CD4-positive, alpha-beta T cell treated with Interleukin-17A for 4 hours (primary cell): ENCODE measurements around the gene ASB1.

Source experiments
- DNase-seq: peaks from one replicate; pipeline ENCODE4 v3.0.0-alpha.2; 2020; ENCODE audit warnings: mixed read lengths

The ASB1 gene

DNA sequence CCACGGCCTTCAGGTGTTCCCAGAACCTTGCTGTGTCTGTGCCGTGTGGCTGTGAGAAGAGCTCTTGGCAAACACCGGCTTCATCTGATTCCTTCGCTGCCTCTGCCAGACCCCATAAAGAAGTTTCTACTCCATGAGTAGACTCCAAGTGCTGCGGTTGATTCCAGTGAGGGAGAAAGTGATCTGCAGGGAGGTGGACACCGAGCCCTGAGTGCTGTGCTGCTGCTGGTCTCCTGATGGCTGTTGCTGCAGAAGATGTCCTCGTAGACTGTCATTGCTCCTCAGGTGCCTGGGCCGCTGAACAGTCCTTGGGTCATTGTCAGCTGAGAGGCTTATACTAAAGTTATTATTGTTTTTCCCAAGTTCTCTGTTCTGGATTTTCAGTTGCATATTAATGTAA, 19.6 kb downstream of the ASB1 start:
- no peak for DNase-seq

DNA sequence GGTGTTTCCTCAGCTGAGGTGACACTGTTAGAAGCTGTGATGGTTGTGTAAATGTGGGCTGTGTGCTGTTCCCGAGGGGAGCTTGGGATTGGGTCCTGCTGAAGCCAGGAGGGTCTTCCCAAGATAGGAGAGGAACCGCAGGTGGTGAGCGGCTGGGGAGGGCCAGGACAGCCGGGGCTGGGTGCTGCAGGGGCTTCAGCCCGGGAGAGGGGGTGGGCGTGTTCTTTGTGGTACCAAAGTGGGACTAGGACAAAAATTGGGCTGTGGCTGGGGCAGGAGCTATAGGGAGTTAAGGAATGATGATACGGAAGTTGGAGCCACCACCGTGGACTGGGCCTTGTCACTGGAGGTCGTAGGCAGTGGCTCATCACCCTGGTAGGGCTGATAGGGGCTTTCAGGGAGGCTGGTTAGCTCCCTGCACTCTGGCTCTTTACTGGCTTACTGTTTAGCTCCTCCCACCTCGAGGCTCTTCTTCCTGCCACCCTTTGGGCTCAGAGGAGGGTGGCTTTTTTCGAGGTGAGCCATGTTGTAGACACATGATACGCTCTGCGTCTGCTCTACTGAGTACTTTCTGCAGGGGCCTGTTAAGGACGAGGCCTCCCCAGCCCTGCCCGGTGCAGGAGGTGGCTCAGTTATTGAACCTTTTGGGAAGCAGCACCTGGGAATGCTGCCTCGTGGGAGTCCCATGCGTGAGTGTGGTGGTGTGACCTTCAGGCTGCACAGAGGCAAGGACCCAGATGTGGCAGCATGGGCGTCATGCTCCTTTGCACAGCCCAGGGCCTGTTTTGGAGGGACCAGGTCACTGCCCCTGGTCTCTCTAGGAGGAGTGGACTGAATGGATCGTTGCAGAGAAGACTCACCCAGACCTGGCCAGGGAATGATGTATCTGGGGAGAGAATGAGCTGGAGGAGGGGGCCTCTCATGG, 21.6 kb downstream of the ASB1 start:
- no peak for DNase-seq

DNA sequence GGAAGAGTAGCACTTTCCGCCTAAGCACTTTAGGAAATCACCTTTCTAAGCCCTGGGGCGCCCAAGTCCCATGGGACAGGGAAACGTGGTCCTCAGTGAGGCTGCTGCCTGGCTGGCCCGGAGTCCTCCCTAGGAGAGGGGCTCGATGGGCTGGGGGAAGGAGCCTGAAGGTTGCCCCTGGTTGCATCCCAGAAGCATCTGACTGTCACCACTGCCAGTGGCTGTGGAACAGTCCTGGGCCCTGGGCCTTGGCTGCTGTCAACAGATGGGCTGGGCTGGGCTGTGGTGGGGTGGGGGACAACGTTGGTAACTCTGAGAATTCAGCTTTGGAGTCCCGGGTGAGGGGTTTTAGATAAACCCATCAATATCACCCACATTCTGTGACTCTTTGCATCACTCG, 22.5 kb downstream of the ASB1 start:
- DNase-seq: no peak

- no peak for DNase-seq
Measured at GRCh38 chr2:238449909-238450417, 23.2 kb downstream of the ASB1 start.

DNA sequence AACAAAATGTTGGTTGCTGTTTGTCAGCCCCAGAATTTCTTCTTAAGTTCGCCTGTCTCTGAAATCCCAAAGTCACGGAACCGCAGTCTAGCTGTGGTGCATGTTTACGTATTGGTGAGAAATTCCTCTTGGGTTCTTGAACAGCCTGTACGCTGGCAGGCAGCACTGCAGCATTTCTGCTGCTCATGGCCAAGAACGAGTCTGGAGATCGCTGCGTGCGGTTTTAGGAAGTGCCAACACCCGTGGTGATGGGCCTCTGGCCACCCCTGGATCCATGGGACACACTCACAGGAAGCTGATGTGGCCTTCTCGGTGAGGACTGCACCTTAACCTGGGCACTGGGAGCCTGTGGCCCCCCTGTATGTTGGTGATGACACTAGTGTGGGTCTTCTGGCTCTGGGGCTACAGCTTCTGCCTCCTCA, 23.7 kb downstream of the ASB1 start:
- no peak for DNase-seq

GRCh38 chr2:238453842-238454241, 27.1 kb downstream of the ASB1 start:
- DNase-seq: no peak

- DNase-seq: no peak
Measured at GRCh38 chr2:238456449-238456848, 29.7 kb downstream of the ASB1 start.

DNA sequence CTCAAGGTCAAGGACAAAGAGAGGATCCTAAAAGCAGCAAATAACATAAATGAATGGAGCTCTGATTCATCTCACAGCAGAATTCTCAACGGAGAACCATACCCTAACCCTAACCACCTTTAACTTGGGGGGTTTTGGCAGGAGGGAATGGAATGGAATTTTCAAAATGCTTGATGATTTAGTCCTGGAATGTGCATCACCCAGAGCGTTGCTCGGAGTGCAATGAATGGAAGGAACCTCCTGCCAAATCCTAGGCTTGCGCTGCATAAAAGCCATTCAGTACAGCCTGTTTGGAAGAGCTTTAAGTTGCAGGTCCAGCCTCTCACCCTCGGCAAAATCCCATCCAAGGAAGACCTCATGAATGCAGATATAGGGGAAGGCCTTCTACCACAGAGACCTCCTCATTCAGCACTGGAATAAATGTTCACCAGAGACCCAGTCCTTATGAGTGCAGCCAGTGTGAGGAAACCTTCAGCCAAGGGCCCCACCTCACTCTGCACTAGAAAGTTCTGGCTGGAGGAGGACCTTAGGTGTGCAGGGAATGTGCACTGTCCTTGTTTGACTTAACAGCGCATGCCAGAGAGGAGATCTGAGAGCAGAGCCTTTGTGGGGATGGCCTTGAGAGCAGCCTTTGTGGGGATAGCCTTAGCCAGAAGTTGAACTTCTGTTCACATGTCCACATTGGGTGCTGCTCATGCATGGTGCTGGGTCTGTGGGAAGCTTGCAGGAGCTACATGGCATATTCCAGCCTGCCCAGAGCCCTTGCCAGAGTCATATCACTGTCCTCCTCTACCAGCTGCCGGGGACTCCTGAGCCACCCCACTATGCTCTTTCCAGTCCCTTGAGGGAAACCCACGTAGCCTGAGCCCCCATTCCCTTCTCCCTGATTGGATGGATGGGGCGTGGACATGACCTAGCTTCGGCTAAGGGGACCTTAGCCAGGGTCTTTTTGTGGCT, 30.5 kb downstream of the ASB1 start:
- DNase-seq: no peak

- no peak for DNase-seq
Measured at GRCh38 chr2:238457927-238458324, 31.2 kb downstream of the ASB1 start.

DNA sequence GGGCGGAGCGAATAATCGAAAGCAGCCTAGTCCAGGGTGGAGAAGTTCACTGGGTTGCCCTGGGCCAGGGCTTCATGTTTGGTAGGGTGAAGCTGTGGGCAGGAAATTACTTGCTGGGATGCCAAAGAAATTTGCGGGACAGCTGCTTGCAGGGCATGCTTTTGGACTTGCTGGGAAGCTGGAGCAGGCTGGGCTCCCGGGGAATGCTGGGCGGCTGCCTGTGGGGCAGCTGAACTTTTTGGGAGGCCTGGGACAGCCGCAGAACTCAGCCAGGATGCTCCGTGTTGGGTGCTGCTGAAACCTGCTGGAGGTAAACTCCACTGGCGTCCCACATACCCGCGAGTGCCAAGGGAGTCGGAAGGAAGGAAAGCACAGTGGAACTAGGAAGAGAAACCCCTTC, 31.9 kb downstream of the ASB1 start:
- DNase-seq: no peak

GRCh38 chr2:238459081-238459629, 32.4 kb downstream of the ASB1 start:
- DNase-seq: no peak

DNA sequence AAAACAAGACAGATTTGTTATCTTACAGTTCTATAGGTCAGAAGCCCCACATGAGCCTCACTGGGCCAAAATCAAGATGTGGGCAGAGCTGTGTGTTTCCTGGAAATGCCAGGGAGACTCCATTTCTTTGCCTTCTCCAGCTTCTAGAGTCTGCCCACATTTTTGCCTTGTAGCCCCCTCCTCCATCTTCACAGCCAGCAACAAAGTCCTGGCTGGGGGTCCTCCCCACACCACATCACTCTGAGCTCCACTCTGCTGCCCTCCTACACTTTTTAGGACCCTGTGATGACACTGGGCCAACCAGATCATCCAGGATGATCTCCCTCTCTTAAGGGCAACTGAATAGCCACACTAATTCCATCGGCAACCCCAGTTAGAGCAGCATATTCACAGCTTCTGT, 34.3 kb downstream of the ASB1 start:
- no peak for DNase-seq

- DNase-seq: no peak
Measured at GRCh38 chr2:238461491-238461890, 34.8 kb downstream of the ASB1 start.

DNA sequence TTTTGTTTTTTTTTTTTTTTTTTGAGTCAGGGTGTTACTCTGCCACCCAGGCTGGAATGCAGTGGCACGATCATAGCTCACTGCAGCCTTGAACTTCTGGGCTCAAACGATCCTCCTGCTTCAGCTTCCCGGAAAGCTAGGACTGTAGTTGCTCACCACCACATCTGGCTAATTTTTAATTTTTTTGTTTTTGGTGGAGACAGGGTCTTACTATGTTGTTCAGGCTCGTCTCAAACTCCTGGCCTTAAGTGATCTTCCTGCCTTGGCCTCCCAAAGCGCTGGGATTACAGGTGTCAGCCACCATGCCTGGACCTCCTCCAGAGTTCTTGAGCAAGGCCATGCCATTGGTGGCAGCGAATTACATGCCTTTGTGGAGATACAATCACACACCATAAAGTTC, 35.2 kb downstream of the ASB1 start:
- no peak for DNase-seq

DNA sequence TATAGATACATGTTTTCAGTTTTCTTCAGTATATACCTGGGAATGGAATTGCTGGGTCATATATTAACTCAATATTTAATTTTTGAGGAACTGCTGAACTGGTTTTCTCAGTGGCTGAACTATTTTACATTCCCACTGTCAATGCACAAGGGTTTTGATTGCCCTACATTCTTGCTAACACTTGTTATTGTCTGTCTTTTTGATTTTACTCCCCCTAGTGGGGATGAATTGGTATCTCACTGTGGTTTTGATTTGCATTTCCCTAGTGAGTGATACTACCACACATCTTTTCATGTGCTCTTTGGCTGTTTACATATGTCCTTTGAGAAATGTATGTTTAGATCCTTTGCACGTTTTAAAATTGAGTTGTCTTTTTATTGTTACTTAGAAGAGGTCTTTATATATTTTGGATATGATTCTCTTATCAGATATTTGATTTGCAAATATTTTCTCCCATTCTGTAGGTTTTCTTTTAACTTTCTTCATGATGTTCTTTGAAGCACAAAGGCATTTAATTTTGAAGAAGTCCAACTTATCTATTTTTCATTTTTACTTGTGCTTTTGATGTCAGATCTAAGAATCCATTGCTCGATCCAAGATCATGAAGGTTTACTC, 36.2 kb downstream of the ASB1 start:
- DNase-seq: no peak

GRCh38 chr2:238464389-238464788, 37.7 kb downstream of the ASB1 start:
- DNase-seq: no peak

DNA sequence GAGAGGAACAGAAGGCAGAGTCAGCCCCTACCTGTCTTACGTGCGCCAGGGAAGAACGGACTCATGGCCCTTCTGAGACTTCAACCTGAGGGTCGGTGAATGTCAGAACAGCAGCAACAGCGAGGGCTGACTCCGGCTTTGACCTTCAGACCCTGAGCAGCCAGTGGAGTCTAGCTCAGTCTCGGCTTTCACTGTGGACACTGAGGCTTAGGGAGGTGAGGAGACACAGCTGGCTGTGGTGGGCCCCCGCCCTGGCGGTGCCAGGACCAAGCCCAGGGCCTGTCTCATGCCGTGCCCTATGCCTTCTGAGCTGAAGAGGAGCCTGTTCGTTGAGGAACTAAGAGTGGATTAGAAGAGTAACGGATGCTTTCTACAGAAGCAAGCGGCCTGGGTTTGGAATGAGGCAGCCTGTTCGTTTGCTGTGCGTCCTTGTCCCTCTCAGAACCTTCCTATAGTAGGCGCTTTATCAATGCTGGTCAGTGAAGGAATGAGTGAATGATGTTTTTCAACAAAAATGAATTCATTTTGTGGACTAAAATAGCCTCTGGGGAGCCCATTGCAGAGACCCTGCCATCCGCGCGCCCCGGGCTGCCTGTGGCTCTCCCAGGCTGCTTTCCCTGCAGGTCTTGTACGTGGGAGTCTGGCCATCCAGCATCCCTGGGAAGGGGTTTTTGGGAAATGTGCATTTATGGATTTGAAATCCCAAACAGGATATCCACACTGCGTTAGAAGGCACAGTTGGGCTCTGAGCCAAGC, 38.9 kb downstream of the ASB1 start:
- DNase-seq: no peak

- no peak for DNase-seq
Measured at GRCh38 chr2:238466243-238466756, 39.6 kb downstream of the ASB1 start.

DNA sequence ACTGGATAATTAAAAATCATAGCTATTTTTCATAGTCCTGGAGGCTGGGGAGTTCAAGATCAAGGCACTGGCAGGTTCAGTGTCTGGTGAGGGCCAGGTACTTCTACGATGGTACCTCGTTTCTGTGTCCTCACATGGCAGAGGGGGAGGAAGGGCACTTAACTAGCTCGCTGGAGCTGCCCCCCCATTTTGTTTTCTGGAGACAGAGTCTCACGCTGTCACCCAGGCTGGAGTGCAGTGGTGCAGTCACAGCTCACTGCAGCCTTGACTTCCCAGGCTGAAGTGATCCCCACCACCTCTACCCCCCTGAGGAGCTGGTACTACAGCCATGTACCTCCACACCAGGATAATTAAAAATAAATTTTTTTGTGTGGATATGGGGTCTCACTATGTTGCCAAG, 40.3 kb downstream of the ASB1 start:
- no peak for DNase-seq

DNA sequence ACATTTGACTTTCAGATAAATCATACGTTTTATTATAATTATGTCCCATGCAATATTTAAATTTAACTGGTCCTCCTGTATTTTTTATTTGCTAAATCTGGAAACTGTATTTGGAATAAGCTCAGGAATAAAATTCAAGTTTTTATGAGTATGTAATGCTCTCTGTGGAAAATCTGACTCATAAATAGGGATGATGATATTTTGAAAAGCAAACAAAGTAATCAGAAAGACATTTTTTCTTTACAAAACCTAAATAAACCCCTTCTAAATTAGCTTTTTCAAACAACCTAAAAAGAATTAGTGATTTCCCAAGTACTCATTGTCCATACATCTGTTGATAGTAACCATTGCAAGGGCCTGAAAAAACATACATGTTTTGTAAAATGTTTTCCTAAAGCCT, 41.1 kb downstream of the ASB1 start:
- DNase-seq: no peak

GRCh38 chr2:238469155-238469554, 42.4 kb downstream of the ASB1 start:
- no peak for DNase-seq

GRCh38 chr2:238473014-238473413, 46.3 kb downstream of the ASB1 start:
- no peak for DNase-seq
